SK-MEL-5 (cell line): ENCODE results near the gene PSMB7. TPM values are rescaled to one million over a fixed set of nuclear protein-coding genes. Genes with fewer than 3 reads are reported as not detected.

ENCODE experiments used
- DNase-seq: peaks from one replicate; pipeline ENCODE4 v3.0.0-alpha.2; 2016; ENCODE audit warnings: low read depth, low spot score
- in situ Hi-C: cut with HindIII; loops from 2 replicates; pipeline ENCODE4 v1.10.0; 2016; ENCODE audit warnings: low sequenced_read_pairs, high pct_unique_total_duplicates, low pct_unique_long_range_greater_than_20kb
- total RNA-seq: library from RNA; depleted of rRNA; stranded (reverse); fragments of >200 nt; shearing (Covaris generic); gene quantifications from 2 replicates; pipeline ENCODE4 v1.2.3, GENCODE V29; 2014

PSMB7 gene
- total RNA-seq, 1 experiment from 2014 or later, result 422 TPM

- in situ Hi-C loops, result no loop called here
These were observed 60.0 kb downstream of the PSMB7 start for GRCh38 chr9:124355039-124355940.

DNA sequence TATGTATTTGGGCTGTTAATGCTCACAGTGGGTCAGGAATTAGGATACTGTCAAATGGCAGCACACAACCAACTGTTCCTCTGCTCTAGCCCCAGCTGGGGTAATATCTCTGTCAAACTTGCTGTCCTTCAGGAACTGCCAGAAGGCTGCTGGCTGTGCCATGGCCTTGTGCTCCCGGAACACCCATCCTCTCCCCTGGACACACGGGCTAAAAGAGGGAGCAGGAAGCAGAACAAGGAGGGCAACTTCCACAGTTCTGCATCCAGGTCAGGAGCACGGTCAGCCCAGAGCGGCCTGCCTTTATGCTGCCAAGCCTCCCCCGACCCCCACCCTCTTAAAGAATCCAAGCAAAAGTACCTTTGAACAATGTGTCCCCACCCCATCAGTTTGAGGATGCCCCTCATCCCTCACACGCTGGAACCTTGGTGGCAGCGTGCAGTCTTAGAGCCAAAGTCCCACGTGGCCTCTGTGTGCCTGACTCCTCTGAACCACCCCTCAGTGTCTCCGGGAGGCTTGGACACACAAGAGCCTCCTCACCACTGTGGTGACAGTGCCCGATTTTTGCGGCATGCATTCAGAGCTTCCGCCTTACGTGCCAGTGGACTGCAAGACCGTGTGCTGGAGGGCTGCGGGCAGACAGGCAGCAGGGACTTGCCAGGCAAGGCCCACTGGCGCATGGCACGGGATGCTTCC is 60.8 kb downstream of the PSMB7 start:
- no peak for DNase-seq
- in situ Hi-C loops, result no loop called here

More at GRCh38 chr9:124355039-124355940, 60.0 kb downstream of the PSMB7 start:
- no peak for DNase-seq

DNA sequence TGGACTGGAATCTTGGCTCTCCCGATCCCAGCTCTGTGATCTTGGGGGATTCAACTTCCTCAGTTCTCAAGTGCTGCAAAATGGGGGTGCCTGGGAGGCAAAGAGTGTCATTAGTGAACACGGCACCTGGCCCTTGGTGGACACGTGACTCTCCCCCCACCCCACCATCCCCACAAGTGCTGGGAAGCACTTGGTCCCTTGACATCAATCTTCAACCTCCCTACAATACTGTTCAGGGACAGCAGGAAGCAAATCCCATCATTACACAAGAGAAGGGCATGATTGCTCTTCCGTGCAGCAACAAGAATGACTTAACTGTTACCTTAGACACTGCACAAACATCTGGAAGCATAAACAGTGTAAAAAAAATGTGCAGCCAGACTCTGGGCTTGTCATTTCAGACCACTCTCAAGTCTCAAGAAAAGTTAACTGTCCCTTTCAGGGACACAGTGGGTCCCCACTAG is 61.4 kb downstream of the PSMB7 start:
- DNase-seq, result no peak
- in situ Hi-C loops, result no loop called here

DNA sequence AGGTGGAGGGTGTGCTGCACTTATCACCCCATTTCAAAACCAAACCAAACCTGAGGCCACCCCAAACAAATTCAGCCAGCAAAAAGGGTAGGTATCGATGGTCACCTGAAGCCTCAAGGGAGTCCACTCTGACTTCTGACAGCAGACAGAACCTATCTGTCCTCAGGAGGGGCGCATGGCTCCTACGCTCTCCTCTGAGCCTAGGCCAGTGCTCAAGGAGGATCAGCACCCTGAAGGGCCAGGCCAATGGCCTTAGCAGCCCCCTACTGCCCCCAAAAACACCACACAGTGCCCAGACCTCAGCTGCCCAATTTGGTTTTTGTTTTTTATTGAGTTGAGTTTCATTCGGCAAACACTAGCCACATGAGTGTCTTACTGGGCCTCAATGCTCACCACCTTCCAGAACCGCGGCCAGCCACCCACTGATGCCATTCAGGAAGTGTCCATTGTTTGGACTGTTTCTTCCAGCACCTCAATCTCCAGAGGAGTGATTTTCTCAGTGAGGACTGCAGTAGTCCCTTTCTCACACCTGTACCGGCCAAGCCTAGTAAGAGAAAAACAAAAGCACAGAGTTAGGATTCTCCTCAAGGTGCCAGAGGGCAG is 62.0 kb downstream of the PSMB7 start:
- DNase-seq, result no peak

DNA sequence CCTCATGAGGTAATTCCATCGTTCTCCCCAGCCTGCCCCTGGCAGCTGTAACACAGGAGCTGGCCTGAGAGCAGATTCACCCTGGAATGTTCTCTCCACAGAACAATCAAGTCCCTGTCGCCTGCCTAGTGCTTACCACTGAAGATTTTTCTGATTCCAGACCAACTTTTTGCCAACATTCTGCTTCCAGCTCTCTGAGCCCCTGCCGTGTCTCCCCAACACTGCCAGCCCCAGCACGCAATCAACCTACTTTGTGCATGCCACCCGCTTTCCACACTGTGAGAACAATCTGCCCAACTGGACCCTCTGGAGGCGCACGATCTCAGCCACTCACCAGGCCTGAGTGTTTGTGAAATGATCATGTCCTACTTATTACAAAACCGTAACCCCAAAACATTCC is 62.6 kb downstream of the PSMB7 start:
- in situ Hi-C loops, result no loop called here
- DNase-seq, result no peak

More for the DNA sequence above, 62.0 kb downstream of the PSMB7 start:
- in situ Hi-C loops, result no loop called here

DNA sequence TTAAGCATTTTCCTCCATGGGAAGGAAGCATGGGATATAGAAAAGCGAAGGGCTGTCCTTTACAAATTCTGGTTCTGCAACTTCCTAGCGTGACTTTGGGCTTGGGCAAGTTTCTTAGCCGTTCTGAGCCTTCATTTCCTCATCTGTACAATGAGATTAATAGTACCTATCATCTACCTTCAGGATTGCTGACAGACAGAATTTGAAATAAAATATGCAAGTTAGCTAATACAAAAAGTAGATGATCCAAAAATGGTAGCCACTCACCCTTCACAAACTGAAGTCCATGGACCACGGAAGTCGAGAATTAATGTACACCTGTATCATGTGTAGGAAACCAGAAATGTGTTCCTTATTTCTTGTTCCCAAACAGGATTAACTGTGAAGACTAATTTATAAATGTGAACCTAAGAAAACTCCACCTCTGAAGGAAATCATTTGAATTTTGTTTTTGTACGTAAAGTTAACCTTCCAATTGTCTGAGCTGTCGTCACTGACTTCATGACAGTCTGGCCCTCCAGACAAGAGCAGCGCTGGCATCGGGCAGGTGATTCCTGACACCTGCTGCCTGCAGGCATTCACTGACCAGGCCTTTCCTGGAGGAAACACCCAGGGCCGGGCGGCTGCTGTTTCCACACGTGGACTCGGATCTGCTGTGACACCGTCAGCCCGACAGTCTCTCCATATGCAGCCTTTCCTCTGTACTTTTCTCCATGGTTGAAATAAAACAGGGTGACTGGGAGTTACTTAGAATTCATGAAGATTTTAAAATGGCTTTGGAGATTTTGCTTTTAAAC is 63.4 kb downstream of the PSMB7 start:
- no peak for DNase-seq
- in situ Hi-C loops, result no loop called here

- DNase-seq, result no peak
- in situ Hi-C loops, result no loop called here
These were observed 64.6 kb downstream of the PSMB7 start for GRCh38 chr9:124350494-124351263.

DNA sequence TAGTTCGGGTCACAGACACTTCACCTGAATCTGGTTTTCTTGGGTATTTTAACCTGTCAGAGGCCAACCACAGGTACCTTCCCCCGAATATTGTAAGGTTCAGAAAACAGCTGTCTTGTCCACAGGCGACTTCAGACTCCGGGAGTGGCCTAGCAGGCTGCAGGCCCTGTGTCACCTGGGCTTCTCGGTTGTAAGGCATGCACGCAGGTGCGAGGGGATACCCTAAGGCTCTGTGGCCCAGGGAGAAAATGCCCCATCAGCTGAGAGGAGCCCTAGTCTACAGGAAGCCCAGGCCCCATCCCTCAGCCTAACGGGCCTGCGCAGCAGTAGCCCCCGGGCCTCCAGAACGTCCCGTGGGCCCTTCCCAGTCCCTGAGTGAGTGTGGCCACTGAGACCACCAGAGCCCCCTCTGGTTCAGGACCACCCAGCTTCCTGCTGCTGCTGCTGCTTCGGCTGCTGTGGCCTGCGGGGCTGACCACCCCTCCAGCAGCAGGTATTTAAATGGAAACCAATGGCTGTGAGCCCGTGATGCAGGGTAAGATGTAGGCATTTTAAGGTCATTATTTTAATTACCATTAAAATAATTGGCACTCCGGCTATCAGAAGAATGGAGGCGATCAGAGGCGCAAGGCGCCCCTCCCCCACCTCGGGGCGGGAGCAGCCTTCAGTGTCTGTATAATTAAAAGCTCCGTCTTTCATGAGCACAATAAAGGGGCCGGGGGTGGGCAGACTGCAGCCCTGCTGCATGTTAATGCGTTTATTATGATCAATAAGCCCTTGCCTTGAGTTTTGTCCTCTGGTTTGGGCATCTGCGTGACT is 65.4 kb downstream of the PSMB7 start:
- in situ Hi-C loops, result no loop called here
- DNase-seq, result no peak

GRCh38 chr9:124349267-124349666 is 66.0 kb downstream of the PSMB7 start:
- DNase-seq, result no peak
- in situ Hi-C loops, result no loop called here

- in situ Hi-C loops, result no loop called here
These were observed 66.4 kb downstream of the PSMB7 start for GRCh38 chr9:124348831-124349230.

GRCh38 chr9:124348363-124348762 is 66.9 kb downstream of the PSMB7 start:
- in situ Hi-C loops, result no loop called here
- no peak for DNase-seq

More at GRCh38 chr9:124348831-124349230, 66.4 kb downstream of the PSMB7 start:
- DNase-seq, result no peak

GRCh38 chr9:124347968-124348358 is 67.3 kb downstream of the PSMB7 start:
- in situ Hi-C loops, result no loop called here
- DNase-seq, result no peak

DNA sequence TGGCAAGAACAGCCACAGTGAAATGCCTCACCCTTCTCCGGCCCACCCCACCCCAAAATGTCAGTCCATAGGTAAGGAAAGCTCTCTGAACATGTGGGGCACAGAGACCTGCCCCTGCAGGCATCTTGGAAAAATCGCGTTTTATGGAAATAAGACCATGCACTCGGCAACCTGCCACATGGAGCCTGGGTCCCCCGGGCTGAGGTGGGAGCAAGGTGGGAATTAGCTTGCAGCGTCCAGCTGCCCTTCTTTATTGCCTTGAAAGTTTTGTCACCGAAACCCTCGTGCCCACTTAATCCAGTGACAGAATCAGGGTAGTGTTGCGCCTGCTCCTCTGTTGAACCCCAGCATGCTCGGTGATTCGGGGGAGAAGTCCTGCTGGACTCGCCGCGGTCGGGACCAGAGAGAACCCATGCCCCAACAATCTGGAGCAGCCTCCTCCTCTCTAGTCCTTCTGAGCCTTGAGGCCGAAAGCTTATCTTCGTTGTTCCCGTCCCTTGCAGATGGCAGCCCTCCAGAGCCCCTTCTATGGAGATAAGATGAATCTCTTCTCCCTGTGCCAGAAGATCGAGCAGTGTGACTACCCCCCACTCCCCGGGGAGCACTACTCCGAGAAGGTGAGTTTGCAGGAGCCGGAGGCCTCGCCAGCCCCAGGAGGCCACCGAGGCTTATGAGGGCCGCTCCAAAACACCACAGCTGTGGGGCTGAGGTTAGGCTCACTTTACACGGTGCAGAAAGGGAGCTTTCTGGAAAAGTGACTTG is 67.9 kb downstream of the PSMB7 start:
- DNase-seq, result no peak
- in situ Hi-C loops, result no loop called here

GRCh38 chr9:124346347-124347163 is 68.7 kb downstream of the PSMB7 start:
- in situ Hi-C loops, result no loop called here
- no peak for DNase-seq
